WTC11 (cell line): ENCODE results near the gene C12orf43. TPM values are rescaled to one million over a fixed set of nuclear protein-coding genes. Genes with fewer than 3 reads are reported as not detected.

Experiments used
- ATAC-seq: fragments of 200-7000 bp; cut with Tn5 transposase; 2 replicates; pipeline ENCODE4 v1.10.0; 2021; ENCODE audit warnings: mild to moderate bottlenecking, moderate library complexity
- CTCF ChIA-PET: fragments of 300-600 bp; sonication (Branson Sonifier 250); formaldehyde crosslinking; loops from one replicate; lab custom pipeline; 2021; ENCODE audit warnings: antibody characterized with exemption; lab: Charles Lee
- POLR2A ChIA-PET: fragments of 350-600 bp; sonication (Branson Sonifier 250); formaldehyde crosslinking; loops from one replicate; lab custom pipeline; 2021; ENCODE audit warnings: antibody characterized with exemption; lab: Charles Lee
- DNase-seq: peaks from one replicate; pipeline ENCODE4 v3.0.0; 2021; ENCODE audit warnings: low spot score
- H3K27ac Mint-ChIP-seq: 2 replicates; pipeline ENCODE4 v1.8.0; 2021; ENCODE audit warnings: mixed read lengths
- H3K27me3 Mint-ChIP-seq: 2 replicates; pipeline ENCODE4 v1.8.0; 2021; ENCODE audit warnings: low read depth, mild to moderate bottlenecking, moderate library complexity, mixed read lengths
- H3K36me3 Mint-ChIP-seq: 2 replicates; pipeline ENCODE4 v1.8.0; 2021; ENCODE audit warnings: mixed read lengths
- H3K4me1 Mint-ChIP-seq: 2 replicates; pipeline ENCODE4 v1.8.0; 2022; ENCODE audit warnings: mixed read lengths
- H3K4me3 Mint-ChIP-seq: 2 replicates; pipeline ENCODE4 v1.8.0; 2021; ENCODE audit warnings: mild to moderate bottlenecking, moderate library complexity, mixed read lengths
- H3K9me3 Mint-ChIP-seq: 2 replicates; pipeline ENCODE4 v1.8.0; 2021; ENCODE audit warnings: mixed read lengths
- ATF2 ChIP-seq: sonication (generic); formaldehyde crosslinking; IDR thresholded peaks from 2 replicates; pipeline ENCODE4 v1.8.1; 2022; ENCODE audit warnings: low read depth, missing genetic modification reagents, borderline replicate concordance
- ATF6 ChIP-seq: sonication (generic); formaldehyde crosslinking; IDR thresholded peaks from 2 replicates; pipeline ENCODE4 v1.8.1; 2023; ENCODE audit warnings: mild to moderate bottlenecking, missing genetic modification reagents
- CDX4 ChIP-seq: fragments of 250-450 bp; sonication (Bioruptor Pico); IDR thresholded peaks from 2 replicates; pipeline ENCODE4 v1.9.0; 2021; ENCODE audit warnings: moderate library complexity, mild to moderate bottlenecking, inconsistent platforms, borderline replicate concordance
- ETV6 ChIP-seq: sonication (generic); formaldehyde crosslinking; IDR thresholded peaks from 2 replicates; pipeline ENCODE4 v1.8.1; 2022; ENCODE audit warnings: mild to moderate bottlenecking, missing genetic modification reagents
- FOXP4 ChIP-seq: sonication (generic); formaldehyde crosslinking; IDR thresholded peaks from 2 replicates; pipeline ENCODE4 v1.8.0; 2022; ENCODE audit warnings: mild to moderate bottlenecking, missing genetic modification reagents
- GABPB1 ChIP-seq: sonication (generic); formaldehyde crosslinking; IDR thresholded peaks from 2 replicates; pipeline ENCODE4 v1.8.1; 2023; ENCODE audit warnings: mild to moderate bottlenecking, missing genetic modification reagents
- HMGXB4 ChIP-seq: sonication (generic); formaldehyde crosslinking; IDR thresholded peaks from 2 replicates; pipeline ENCODE4 v1.8.1; 2023; ENCODE audit warnings: mild to moderate bottlenecking, moderate library complexity, missing genetic modification reagents
- MXD4 ChIP-seq: fragments of 250-450 bp; sonication (Bioruptor Pico); IDR thresholded peaks from 2 replicates; pipeline ENCODE4 v1.8.0; 2021; ENCODE audit warnings: mild to moderate bottlenecking, moderate library complexity, borderline replicate concordance
- NR2C2 ChIP-seq: sonication (generic); formaldehyde crosslinking; IDR thresholded peaks from 2 replicates; pipeline ENCODE4 v1.8.0; 2022; ENCODE audit warnings: mild to moderate bottlenecking, missing genetic modification reagents
- OVOL2 ChIP-seq: fragments of 250-450 bp; sonication (Bioruptor Pico); IDR thresholded peaks from 2 replicates; pipeline ENCODE4 v1.9.0; 2021; ENCODE audit warnings: mild to moderate bottlenecking, borderline replicate concordance
- RELA ChIP-seq: sonication (generic); formaldehyde crosslinking; IDR thresholded peaks from 2 replicates; pipeline ENCODE4 v1.8.1; 2022; ENCODE audit warnings: missing genetic modification reagents, mild to moderate bottlenecking, borderline replicate concordance
- SP1 ChIP-seq: sonication (generic); formaldehyde crosslinking; conservative IDR thresholded peaks from 2 replicates; pipeline ENCODE4 v1.8.1; 2022; ENCODE audit warnings: missing genetic modification reagents
- TEAD4 ChIP-seq: sonication (generic); formaldehyde crosslinking; IDR thresholded peaks from 2 replicates; pipeline ENCODE4 v1.8.0; 2022; ENCODE audit warnings: mild to moderate bottlenecking, missing genetic modification reagents
- ZMAT4 ChIP-seq: fragments of 250-450 bp; sonication (Bioruptor Pico); IDR thresholded peaks from 2 replicates; pipeline ENCODE4 v1.9.0; 2021; ENCODE audit warnings: mild to moderate bottlenecking
- ZNF138 ChIP-seq: sonication (generic); formaldehyde crosslinking; conservative IDR thresholded peaks from 2 replicates; pipeline ENCODE4 v1.8.1; 2022; ENCODE audit warnings: mild to moderate bottlenecking, moderate library complexity, missing genetic modification reagents
- ZNF281 ChIP-seq: sonication (generic); formaldehyde crosslinking; IDR thresholded peaks from 2 replicates; pipeline ENCODE4 v1.8.0; 2023; ENCODE audit warnings: mild to moderate bottlenecking, missing genetic modification reagents
- ZNF396 ChIP-seq: fragments of 250-450 bp; sonication (Bioruptor Pico); IDR thresholded peaks from 2 replicates; pipeline ENCODE4 v1.8.0; 2021; ENCODE audit warnings: mild to moderate bottlenecking, moderate library complexity, borderline replicate concordance
- total RNA-seq: library from RNA; stranded (reverse); gene quantifications from 3 replicates; pipeline ENCODE4 v1.2.3, GENCODE V29; 2021

The C12orf43 gene
- total RNA-seq, 1 experiment from 2014 or later = 20.7 TPM

GRCh38 chr12:121053706-121054105 lies 37.4 kb upstream of the C12orf43 start:
- DNase-seq = no peak
- Mint-ChIP-seq H3K36me3 (no peaks in the 10 kb centered on the region), H3K4me1 (no peaks in the 10 kb centered on the region), H3K27me3 (no peaks in the 10 kb centered on the region), H3K27ac (no peak overlapping the region), H3K4me3 (no peak overlapping the region), H3K9me3 (peaks cover 3% of the 10 kb centered on the region; the same call in 1 of the 2 replicates)
- POLR2A ChIA-PET = no interaction called here
- no peak for ATAC-seq
- CTCF ChIA-PET = interaction anchor here (1.7 kb wide), 1 partner anchor 48 kb away, joined by 6 read pairs; no protein-coding TSS in a partner anchor
- no peak for TF ChIP-seq OVOL2 (CRISPR knock-in tag)
- TF ChIP-seq ZNF281 (CRISPR knock-in tag) = no peak
- TF ChIP-seq SP1 = no peak
- TF ChIP-seq NR2C2 (CRISPR knock-in tag) = no peak
- no peak for TF ChIP-seq ETV6 (CRISPR knock-in tag)
- TF ChIP-seq MXD4 = no peak
- TF ChIP-seq CDX4 (CRISPR knock-in tag) = no peak
- TF ChIP-seq ZMAT4 (CRISPR knock-in tag) = no peak
- no peak for TF ChIP-seq HMGXB4
- no peak for TF ChIP-seq ATF2
- TF ChIP-seq FOXP4 (CRISPR knock-in tag) = no peak
- no peak for TF ChIP-seq ZNF396
- TF ChIP-seq TEAD4 (CRISPR knock-in tag) = no peak
- no peak for TF ChIP-seq ZNF138 (CRISPR knock-in tag)
- TF ChIP-seq ATF6 (CRISPR knock-in tag) = no peak
- no peak for TF ChIP-seq RELA (CRISPR knock-in tag)
- TF ChIP-seq GABPB1 (CRISPR knock-in tag) = no peak
- TF ChIP-seq, all 79 proteins: peak for 0
